Astrocyte (in vitro differentiated cells and primary cell): Measurements from ENCODE around the gene OSBPL5.

Source experiments
- CTCF ChIP-seq: IDR thresholded peaks from 2 replicates; pipeline ENCODE4 v1.5.1; 2011; ENCODE audit warnings: low read depth, mild to moderate bottlenecking, inconsistent platforms, low read length, moderate library complexity; ENCODE audit not compliant: insufficient read depth
- EZH2 ChIP-seq: IDR thresholded peaks from 2 replicates; pipeline ENCODE4 v1.6.1; 2012; ENCODE audit warnings: mild to moderate bottlenecking, low read length, inconsistent platforms; ENCODE audit not compliant: insufficient read depth

GRCh38 chr11:3092603-3093141 lies 72.4 kb downstream of the OSBPL5 start:
- TF ChIP-seq CTCF (no peak), EZH2 (no peak)
